Glutamatergic neuron (in vitro differentiated cells): ENCODE data around the gene CAMTA1. TPM values are rescaled to one million over a fixed set of nuclear protein-coding genes. Genes with fewer than 3 reads are reported as not detected.
A peak's percentile ranks its signal among the peaks of the same experiment; 100 is the strongest.

Experiments used
- DNase-seq: peaks from one replicate; pipeline ENCODE4 v3.0.0; 2022
- H3K27ac Mint-ChIP-seq: one replicate; pipeline ENCODE4 v1.8.0; 2020; ENCODE audit warnings: mild to moderate bottlenecking, mixed read lengths, inconsistent platforms; ENCODE audit not compliant: unreplicated experiment
- H3K27me3 Mint-ChIP-seq: one replicate; pipeline ENCODE4 v1.8.0; 2020; ENCODE audit warnings: mild to moderate bottlenecking, moderate library complexity, mixed read lengths, inconsistent platforms; ENCODE audit not compliant: unreplicated experiment
- H3K36me3 Mint-ChIP-seq: one replicate; pipeline ENCODE4 v1.8.0; 2020; ENCODE audit warnings: mild to moderate bottlenecking, mixed read lengths, inconsistent platforms; ENCODE audit not compliant: unreplicated experiment
- H3K4me1 Mint-ChIP-seq: one replicate; pipeline ENCODE4 v1.8.0; 2020; ENCODE audit warnings: mild to moderate bottlenecking, low read depth, mixed read lengths, inconsistent platforms; ENCODE audit not compliant: unreplicated experiment
- H3K4me3 Mint-ChIP-seq: one replicate; pipeline ENCODE4 v1.8.0; 2020; ENCODE audit warnings: mild to moderate bottlenecking, mixed read lengths, inconsistent platforms; ENCODE audit not compliant: unreplicated experiment
- H3K9me3 Mint-ChIP-seq: one replicate; pipeline ENCODE4 v1.8.0; 2020; ENCODE audit warnings: mild to moderate bottlenecking, moderate library complexity, mixed read lengths, inconsistent platforms; ENCODE audit not compliant: unreplicated experiment
- total RNA-seq: library from RNA; stranded (reverse); fragmentation: NEBNext Ultra II Directional; extraction: Animal tissue kit (Norgen Biotek cat#: 25700); gene quantifications from one replicate; pipeline ENCODE4 v1.2.1, GENCODE V29; 2021; ENCODE audit not compliant: unreplicated experiment
- TF ChIP-seq, protein P1 (sequence below): fragments of 200-600 bp; sonication (generic); IDR thresholded peaks from one replicate; pipeline ENCODE4 v1.5.0; 2021; ENCODE audit not compliant: partially characterized antibody, unreplicated experiment

CAMTA1 gene
- total RNA-seq, 1 donor from 2014 or later: 77.2 TPM

DNA sequence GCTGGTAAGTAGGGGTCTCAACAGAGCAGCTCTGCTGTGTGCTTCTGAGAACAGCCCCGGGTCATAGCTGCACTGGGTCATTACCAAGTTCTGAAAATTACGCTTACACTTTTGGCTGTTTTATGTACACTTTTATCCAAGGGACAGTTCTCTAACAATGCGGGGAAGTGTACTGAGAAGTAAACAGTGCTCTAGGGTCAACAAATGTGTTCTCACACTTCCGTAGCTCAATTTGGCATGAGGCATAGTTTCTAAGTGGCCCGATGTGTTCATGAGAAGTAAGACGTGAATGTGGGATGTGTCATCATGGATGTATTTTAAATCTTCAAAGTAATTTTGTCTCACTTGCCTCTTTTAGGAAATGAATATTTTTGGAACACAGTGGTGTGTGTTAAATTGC is 975.0 kb downstream of the CAMTA1 start:
- H3K9me3 Mint-ChIP-seq: no peaks in the 10 kb centered on the region
- no peaks in the 10 kb centered on the region for H3K4me1 Mint-ChIP-seq
- H3K4me3 Mint-ChIP-seq: no peak overlapping the region
- no peaks in the 10 kb centered on the region for H3K27me3 Mint-ChIP-seq
- H3K27ac Mint-ChIP-seq: no peak overlapping the region
- no peak for DNase-seq
- no peaks in the 10 kb centered on the region for H3K36me3 Mint-ChIP-seq
- TF ChIP-seq, protein P1, sequence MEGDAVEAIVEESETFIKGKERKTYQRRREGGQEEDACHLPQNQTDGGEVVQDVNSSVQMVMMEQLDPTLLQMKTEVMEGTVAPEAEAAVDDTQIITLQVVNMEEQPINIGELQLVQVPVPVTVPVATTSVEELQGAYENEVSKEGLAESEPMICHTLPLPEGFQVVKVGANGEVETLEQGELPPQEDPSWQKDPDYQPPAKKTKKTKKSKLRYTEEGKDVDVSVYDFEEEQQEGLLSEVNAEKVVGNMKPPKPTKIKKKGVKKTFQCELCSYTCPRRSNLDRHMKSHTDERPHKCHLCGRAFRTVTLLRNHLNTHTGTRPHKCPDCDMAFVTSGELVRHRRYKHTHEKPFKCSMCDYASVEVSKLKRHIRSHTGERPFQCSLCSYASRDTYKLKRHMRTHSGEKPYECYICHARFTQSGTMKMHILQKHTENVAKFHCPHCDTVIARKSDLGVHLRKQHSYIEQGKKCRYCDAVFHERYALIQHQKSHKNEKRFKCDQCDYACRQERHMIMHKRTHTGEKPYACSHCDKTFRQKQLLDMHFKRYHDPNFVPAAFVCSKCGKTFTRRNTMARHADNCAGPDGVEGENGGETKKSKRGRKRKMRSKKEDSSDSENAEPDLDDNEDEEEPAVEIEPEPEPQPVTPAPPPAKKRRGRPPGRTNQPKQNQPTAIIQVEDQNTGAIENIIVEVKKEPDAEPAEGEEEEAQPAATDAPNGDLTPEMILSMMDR: no peak

DNA sequence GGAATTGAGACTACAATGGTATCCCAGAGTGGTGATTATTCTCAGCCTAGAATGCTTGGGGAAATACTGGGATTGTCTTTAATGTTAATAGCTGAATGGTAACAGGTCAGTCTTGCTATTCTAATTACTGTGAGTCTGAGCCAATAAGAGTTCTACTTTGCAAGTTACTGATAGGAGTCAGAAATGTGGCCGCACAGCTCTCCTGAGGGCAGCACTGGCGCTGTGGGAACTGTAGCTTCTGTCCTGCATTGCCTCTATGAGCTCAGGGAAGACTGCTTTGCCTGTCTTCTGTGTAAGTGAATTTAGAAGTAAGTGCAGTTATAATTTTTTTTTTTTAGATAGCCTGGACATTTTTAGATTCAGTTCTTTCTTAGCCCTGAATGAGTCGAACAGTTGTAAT is 975.8 kb downstream of the CAMTA1 start:
- Mint-ChIP-seq H3K4me3 (no peak overlapping the region), H3K36me3 (no peaks in the 10 kb centered on the region), H3K9me3 (no peaks in the 10 kb centered on the region), H3K27ac (no peak overlapping the region), H3K27me3 (no peaks in the 10 kb centered on the region), H3K4me1 (no peaks in the 10 kb centered on the region)
- DNase-seq: no peak
- TF ChIP-seq, protein P1: no peak

DNA sequence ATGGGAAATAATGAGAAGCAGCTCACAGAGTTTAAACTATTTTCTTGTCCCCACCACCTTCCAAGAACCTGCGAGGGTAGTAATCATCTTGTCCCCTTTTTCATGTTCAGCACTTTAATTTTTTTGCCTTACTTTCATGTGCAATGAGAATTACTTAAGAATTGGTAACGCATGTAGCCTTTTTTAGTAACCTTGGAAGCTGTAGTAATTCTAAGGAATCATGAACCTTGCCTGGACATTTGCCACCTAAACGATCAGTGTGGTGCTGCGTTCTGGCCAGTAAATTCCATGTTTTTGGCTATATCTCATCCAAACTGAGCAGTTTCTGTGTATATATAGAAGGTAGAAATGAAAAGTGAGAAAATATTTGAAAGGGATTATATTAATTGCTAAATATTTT is 981.9 kb downstream of the CAMTA1 start:
- no peak for DNase-seq
- H3K27me3 Mint-ChIP-seq: no peaks in the 10 kb centered on the region
- peaks cover 2% of the 10 kb centered on the region for H3K9me3 Mint-ChIP-seq
- TF ChIP-seq, protein P1: no peak
- no peaks in the 10 kb centered on the region for H3K36me3 Mint-ChIP-seq
- H3K27ac Mint-ChIP-seq: no peak overlapping the region
- peaks cover 10% of the 10 kb centered on the region for H3K4me1 Mint-ChIP-seq
- no peak overlapping the region for H3K4me3 Mint-ChIP-seq

DNA sequence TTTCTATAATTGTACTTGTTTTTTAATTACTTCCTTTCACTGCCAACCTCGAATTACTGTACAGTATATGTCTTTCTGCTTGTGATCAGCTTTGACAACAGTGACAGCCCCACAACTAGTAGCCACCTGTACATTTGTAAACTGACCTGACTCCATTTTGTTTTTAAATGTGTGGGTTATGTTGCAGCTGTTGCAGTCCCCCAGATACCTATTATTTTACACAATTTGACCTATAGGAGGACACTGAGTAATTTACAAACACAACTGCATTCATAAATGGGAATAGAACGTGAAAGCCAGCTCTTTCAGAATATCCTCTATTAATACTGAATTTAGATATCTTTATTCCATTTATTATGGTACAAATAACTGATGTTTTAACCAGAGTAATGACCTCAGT is 983.3 kb downstream of the CAMTA1 start:
- DNase-seq: no peak
- H3K4me1 Mint-ChIP-seq: peaks cover 13% of the 10 kb centered on the region
- no peak overlapping the region for H3K27ac Mint-ChIP-seq
- peaks cover 2% of the 10 kb centered on the region for H3K9me3 Mint-ChIP-seq
- no peaks in the 10 kb centered on the region for H3K36me3 Mint-ChIP-seq
- H3K4me3 Mint-ChIP-seq: no peak overlapping the region
- H3K27me3 Mint-ChIP-seq: peaks cover 3% of the 10 kb centered on the region
- TF ChIP-seq, protein P1: no peak

DNA sequence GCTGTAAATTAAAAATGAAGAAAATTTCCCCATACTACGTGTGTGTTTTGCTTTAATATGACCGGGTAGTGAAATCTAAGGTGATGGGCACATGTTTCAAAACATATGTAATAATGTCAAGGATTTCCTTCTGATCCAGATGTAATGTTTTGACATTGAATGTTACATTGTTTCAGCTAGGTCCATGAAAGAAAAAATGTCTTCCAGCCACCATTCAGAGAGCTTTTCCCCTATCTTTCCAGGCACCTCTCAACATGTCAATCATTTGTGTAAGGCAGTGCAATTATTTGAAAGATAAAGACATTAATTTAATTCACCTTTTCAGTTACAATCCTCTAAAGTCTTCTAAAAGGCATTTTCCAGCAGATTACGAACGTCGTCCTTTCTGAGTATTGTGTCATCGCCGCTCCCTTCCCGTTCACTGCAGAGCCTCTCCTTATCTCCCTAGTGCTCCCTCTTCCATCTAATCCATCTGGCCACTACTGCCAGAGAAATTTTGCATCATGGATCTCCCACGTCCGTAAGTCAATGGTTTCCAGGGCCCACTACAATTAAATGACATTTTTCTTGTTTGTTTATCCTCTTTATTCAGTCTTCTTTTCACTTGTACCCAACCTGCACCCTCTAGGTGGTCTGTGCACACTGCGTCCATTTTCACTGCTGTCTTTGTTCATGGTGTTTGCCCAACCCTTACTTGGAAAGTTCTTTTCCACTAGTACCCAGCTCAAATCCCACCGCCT is 984.6 kb downstream of the CAMTA1 start:
- Mint-ChIP-seq H3K27me3 (peaks cover 6% of the 10 kb centered on the region), H3K9me3 (peaks cover 2% of the 10 kb centered on the region), H3K4me3 (peak overlapping the region; percentile 90), H3K36me3 (no peaks in the 10 kb centered on the region), H3K4me1 (peaks cover 13% of the 10 kb centered on the region), H3K27ac (peak overlapping the region; percentile 30)
- DNase-seq: no peak
- TF ChIP-seq, protein P1: no peak
